ENCODE results near the gene SND1.

Gene SND1

DNA sequence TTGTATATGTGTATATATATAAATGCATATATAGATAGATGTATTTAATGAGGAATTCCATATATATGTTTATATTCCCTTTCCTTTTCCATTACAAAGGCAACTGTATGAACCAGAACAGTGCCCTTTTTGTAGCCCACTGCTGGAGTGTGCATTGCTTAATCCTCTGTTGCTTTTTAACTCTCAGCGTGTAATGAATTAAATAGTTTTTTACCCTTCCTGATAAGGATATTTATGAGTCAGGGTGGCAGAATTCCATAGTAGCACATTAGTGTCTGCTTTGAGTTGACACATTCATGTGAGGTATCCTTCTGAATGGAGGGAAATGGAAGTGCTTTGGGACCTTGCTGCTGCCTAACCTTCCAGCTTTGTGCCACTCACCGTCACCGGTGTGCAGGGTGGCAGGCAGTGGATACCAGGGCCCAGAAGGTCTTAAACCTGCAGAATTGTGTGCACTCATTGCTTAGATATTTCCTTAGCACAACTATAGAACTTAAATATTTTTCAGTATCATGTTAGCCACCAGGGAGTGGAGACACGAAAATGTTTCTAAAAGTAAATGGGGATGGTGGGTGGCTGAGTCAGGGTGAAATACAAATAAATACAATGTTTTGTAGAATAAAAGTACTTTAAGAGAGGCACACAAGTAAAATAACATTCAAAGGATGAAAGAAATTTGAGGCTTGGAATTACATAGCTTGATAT, 117.9 kb downstream of the SND1 start:
- DNase-seq = no peak

DNA sequence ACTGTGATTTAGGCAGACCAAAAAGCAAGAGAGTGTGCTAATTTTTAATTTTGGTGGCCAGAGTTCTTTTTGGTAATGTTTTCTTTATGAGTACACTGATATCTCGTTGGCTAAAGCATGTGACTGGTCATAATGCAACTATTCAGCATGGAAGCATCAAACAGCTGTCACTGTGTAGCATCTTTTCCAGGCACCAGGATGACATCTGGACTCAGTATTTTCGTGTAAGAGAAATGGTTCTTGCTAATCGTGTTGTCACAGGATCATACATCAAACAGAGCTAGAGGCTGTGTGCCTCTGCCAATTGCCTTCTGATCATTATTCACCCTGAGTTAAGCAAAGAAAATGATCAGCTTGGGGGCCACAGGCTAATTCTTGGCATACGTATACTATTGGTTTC, 118.9 kb downstream of the SND1 start:
- DNase-seq = no peak

DNA sequence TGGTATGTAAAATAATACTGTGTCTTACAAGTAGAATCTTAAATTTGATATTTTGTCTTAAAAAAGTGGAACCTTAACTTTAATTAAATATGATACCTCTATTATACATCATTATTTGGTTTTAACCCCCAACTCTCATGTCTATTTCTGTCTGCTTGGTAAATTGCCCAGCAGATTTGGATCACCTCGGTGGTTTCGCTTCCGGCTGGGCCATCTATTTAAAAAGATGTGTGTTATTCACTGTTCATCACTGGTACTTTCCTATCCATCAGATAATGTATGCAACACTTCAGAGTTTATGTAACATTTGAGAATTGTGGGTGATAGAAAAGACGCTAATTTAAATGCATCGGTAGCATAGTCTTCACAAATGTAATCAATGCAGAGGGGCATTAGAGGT, 119.7 kb downstream of the SND1 start:
- no peak for DNase-seq

DNA sequence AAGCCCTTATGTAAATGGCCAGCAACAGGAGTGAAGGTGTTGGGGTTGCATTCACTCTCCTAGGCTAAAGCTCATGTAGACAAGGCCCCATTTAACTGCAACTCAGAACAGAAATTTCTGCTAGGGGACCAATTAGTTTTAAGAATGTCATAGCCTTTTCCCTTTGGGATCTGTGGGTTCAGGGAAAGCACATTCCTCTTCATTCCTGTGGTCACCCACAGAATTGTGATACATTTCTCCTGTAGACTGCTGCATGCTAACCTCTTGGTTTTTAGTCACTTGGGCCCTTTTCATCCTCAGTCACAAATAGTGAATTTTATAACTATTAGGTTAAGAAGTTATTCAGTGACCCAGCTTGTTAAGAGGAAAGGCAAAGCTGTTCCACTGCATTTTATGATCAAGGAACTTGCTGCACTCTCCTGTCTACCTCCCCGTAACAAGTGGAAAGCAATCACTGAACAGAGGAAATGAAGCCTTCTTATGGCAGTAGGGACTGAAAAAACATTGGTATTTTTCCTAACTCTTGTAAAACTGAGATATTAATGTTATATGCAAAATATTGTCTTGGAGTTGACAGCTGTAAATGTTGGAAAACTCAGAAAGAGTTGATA, 124.9 kb downstream of the SND1 start:
- no peak for DNase-seq

DNA sequence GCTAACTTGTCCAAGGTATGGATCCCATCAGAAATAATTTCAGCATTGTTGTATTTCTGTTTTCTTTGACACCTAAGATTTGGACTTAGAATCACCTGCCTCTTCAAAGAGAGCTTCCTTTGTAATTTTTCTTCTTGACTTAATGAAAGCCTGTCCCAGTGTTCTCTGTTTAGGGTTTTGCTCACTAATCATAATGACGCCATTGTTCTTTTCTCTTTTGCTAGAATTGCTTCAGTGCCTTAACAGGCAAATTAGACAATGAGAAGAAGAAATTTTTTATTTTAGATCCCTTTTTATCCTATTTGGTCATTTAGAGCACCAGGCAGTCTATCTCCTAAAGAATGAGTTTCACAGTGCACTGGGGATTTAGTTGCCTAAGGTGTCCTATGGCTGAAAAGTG, 128.5 kb downstream of the SND1 start:
- no peak for DNase-seq

DNA sequence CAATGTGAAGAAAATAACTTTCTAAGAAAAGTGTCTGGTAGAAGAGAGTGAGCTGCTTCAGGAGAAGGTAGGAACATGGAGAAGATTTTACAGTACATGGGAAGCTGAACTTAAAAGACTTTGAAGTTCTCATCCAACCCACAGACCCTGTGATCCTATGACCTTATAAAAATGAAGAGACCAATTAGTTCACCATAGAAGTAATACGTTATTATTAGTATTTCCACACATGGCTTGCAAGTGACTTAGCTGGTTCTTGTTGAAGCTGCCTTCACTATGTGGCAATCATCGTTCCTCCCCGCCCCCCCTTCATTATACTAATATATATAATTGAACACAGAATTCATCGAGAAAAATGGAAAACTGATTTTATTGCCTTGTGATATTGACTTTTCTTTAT, 129.1 kb downstream of the SND1 start:
- DNase-seq = no peak

DNA sequence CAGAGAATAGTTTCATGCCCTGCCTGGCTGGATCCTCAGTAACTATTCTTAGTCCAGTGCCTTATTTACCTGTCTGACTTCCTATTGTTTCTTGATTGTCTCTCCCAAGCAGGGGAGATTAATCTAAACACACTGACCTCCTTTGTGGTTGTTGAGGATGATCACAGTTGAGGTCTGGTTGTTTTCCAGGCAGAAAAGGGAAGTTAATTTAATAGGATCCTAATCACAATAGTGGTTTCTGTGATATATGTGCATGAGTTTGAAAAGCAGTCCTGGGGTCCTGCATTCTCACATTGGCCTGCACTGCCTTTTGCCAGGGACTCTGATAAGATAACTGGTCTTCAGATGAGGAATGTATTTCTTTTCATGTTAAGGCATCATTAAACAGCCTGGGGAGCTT, 130.1 kb downstream of the SND1 start:
- no peak for DNase-seq

DNA sequence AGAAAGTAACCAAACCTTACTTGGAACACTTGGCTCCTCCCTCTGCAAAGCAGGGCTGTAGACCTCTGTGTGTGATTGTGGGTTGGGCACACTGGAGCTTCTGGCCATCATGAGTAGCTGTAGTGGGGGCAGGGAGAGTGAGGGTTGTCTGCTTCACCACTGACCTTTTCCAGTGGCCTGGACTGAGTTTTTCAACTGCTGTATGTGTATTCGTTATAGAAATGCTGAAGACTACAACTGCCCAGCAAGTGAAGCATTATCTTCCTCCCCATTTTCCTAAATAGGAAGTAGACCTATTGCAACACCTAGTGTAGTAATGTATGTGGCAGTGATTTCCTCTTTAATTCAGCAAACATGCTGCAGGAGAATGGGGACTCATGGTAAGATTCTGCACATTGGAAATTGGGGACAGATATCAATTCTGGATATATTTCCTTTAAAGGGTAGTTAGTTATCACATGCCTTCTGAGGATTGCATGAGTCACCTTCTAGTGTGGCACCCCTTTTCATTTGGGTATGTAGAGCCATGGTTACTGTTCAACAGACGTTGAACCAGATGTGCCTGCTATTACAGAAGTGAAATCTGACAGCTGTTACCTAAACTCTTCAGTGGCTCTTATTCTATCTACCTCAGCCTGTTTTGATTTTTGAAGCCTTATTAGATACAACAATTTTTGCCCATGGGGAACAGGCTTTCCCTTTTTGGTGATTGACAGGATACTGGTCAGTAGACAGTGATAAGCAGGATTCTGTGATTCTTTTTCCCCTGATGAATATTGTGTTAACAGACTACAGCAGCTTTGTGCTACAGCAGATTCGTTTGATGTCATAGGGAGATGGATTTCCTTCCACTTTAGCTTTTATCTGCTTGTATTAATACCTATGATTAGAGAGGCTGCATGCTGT, 130.9 kb downstream of the SND1 start:
- DNase-seq = no peak

DNA sequence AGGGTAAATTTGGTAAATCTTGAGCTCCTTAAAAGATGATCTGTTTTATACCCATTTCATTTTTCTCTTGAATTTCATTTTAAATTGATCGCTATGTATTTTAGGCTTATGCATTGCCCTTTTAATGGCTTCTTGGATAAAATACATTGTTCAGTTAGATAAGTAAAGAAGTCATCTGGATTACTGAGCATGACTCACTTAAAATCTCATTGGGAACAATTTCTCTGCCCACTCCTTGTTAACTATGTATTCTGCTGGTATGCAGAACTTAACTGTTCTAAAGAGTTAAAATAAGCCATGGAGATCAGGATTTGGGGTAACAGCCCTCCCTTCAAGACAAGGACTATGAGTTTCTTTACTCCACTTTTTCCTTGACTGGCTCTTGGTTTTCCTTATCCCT, 134.2 kb downstream of the SND1 start:
- no peak for DNase-seq

DNA sequence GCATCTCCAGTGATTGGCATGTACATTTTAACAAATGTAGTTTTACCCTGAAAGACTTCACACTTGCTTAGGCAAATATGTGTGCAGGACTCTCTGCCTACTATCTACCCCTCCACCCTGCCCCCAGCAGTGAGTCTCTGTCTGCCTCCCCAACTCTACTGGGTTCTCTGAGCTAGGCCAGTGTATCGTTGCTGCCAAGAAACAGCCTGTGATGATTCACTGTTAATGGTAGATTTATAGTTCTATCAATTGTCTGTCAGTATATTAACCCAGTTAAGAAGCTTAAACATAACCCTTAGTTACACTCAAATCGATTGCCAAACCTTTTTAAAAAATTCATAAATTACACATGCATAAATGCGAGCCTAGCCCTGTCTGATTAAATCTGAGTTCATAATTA, 137.0 kb downstream of the SND1 start:
- DNase-seq = no peak

DNA sequence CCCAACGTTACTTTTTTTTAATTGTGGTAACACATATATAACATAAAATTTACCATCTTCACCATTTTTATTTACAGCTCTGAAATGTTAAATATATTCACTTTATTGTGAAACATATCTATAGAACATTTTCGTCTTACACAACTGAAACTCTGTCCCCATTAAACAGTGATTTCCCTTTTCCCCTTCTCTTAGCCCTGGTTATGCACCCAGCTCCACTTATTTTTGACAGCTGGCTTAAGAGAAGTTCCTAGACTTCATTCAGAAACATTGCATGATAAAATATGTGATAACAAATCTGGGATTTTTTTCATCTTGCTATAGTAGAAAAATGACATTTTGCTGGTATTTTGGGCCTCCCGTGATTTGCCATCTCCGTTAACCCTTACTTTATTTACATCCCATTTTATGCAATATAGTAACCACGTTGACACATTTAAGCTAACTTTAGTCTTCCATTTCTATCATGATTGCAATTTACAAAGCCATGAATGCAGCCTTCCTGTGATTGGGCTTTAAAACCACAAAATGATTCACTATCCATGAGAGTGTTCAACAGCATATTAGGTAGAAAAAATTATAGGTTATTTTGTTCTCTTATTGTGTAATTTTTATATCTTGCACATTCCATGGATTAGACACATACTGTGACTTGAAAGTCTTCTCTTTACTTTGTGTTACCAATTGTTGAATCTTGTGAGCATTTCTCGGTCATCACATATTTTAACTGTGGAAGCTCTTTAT, 139.6 kb downstream of the SND1 start:
- no peak for DNase-seq

DNA sequence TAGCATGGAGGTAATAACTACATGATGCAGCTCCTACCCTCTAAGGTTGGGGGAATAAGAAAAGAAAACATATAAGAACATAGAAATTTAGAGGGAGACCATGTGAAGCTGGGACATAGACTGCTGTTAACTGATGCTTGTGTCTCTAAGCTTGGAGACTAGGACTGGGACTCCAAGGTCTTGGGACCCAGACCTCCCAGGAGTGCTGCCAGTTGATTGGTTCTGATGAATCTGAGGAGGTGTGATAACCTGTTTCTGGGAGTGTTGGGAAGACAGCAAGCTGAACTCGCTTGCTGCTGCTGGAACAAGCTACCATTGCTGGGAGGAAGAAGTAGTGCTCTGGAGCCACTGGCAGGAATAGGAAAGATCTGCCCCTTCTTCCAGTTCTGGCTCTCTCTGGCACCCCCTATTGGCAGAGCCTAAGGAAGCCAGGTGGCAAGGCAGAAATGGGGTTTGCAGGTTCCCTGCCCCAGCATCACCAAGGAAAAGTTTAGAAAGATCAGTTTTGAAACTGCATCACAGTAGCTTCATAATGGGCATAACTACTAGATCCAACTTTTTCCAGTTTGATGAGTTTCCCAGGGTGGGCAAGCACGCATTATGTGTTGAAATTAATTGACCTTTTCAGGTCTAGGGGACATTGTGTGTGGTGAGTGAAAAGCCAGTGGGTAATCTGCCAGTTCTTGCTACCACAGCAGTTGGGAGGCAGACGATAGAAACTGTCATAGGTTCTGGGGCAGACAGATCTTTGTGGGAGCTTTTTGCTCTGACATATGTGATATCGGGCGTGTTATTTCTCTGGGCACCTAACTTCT, 140.7 kb downstream of the SND1 start:
- peak in 5 of 14 donors; percentile 6 to 30 (median 10) for DNase-seq

DNA sequence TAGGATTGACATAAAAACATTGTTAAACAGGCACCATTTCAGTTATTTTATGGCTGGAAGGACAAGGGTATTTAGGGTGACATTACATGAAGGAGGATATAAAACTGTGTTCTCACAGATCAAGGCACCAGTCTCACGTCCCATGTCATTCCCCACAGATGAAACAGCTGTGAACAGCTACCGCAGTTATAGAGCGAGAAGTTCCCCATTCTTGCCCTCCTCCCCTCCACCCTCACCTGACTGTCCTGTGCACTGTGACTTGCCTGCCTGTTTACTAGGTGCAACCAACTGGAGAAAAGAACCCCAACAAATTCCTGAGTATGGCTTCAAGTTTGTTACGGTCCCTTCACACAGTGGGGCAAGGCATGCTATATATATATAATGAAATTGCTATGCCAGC, 141.6 kb downstream of the SND1 start:
- DNase-seq = no peak

DNA sequence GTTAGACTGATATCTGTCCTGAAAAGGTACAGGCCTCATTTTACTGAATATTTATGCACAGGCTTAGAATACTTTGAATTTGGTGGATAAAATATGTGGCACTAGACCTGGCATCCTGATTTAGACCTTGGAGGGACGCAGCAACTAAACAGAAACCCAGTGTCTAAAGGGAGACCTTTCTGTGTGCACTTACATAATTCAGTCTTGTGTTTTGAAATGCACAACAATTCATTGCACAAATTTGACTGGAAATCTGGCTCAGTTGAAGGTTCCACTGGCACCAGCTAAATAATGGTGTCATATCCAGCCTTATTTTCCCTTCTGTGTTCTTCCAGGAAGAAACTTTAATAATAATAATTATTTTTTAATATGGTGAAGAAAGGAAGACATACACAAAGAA, 142.1 kb downstream of the SND1 start:
- no peak for DNase-seq

DNA sequence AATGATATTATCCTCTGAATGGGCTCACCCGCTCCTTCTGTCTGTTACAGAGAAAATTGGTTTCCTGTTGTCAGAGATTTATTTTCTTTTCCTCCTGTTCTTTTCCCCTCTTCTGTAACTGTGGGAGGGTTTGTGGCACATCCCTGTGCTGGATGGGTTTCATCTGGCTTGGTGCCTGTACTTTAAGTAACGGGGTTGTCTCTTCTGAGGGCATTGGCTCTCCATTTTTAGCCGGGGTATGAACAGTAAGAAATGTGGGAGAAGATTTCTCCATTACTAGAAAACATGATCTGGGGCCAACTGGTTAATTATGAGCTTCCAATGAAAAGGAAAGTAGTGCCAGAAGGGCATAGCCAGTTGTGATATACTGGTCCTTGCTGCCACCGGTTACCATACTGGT, 142.6 kb downstream of the SND1 start:
- peak in 1 of 14 donors; percentile 32 for DNase-seq

DNA sequence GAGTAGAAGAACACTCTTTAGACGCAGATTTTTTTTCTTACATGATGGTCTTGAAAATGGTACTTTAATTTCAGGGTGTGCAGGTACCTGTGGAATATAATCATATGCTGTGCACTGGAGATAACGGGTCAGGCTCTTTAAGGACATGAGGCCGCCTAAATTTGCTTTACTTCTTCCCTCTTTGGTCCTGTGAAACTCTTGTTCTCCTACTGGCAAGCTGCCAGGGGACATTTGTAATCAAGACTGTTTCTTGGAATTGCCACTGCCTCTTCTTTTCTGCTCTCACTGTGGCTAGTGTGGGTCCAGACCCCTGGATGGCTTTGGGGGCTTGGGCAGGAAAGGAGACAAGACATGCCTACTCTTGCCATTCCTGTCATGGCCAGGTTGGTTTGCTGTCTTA, 146.0 kb downstream of the SND1 start:
- peak in 2 of 14 donors; percentile 3 to 10 for DNase-seq

DNA sequence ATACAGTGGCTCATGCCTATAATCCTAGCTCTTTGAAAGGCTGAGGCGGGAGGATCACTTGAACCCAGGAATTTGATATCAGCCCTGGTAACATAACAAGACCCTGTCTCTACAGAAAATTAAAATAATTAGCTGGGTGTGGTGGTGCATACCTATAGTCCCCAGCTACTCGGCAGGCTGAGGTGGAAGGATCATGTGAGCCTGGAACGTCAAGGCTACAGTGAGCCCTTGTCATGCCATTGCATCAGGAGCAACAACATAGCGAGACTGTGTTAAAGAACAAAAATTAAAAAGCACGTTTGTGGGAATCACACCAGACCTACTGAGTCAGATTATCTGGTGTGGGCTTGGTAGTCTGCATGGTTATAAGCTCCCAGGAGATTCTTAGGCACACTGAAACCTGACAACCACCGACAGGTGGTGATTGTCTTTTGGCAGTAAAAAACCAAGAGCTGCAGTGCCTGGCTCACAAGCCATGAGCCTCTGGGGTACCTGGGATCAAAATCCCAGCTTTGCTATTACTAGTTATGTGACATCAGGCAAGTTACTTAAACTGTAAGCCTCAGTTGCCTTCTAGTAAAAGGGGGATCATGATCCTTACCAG, 146.9 kb downstream of the SND1 start:
- no peak for DNase-seq

DNA sequence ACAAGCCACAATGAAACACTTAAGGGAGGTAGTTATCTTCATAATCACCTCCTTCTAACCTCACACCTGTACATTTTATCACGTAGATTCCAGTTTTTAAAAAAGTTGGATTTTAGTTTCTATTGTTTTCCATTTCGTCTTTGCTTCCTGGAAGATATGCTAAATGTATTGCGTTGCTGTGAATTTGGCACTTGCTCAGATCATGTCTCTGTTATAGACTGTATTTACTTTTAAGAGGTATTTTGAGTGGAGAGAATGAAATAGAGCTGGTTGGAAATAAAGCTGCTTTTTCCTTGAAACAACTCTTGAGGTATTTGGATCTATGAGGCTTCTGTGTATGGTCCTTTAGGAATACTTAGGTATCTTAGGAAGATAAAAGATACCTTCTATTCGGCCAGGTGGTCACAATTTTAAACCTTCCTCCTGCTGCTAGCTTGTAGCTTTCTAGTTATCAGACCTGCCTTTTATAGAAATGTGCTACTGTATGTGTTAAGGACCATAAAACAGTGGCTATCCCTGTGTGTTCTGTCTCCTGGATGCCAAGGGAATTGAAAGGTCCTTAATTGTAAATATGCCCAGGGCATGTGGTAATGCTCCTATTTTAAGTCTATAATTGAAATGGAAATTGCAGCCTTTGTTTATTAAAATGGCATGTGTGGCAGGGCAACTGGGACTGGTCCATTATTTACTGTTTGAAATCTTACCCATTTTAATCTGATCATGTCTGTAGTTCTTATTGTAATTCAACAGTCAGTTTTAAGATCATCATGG, 147.7 kb downstream of the SND1 start:
- no peak for DNase-seq

DNA sequence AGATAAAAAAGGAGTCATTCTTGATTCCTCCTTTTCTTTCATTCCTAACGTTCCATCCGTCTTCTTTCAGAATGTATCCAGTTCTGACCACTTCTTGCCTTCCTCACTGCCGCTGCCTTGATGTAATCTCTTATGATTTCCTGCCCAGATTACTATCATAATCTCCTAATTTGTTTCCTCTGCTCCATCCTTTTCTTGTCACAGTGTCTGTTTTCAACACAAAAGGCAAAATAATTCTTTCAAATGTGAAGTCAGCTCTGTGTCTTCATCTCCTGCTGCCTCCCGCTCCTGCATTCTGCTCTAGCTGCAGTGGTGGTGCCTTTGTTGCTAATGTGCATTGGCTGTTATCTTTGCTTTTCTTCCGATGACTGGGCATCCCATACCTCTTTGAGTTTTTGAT, 150.9 kb downstream of the SND1 start:
- no peak for DNase-seq

DNA sequence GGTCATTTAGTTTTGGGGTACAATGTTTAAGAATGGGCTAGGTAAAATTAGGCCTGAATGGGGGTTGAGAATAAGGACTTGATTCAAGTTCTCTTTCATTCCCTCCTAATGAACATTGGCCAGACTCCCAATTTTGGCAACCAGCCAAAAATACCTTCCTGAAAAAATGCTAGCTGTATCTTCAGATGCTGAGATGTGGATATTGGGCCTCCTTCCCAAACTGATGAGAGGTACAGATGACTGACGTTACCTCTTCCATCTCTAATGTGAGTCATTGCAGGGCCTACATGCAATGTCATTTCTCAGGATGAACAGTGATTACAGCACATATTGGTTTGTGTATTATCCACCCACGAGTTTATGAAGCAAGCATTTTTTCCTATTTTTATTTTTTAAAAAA, 151.6 kb downstream of the SND1 start:
- no peak for DNase-seq

DNA sequence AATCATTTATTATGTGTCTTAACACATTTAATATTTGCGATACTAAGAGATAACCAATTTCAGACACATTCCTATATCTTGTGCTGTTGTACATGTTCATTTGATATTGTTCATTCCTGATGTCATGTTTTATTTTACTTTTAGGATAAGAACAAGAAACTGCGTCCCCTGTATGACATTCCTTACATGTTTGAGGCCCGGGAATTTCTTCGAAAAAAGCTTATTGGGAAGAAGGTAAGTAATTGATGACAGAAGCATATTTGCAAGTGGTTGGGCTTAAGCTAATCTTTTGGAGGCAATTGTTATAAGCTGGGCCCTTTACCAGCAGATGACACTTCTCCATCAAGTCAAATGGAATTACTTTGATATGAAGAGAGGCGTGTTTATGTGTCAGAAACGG, 155.3 kb downstream of the SND1 start:
- no peak for DNase-seq
